LoVo (cell line): ENCODE measurements around the gene PRKCH.

Source experiments
- DNase-seq: peaks from one replicate; pipeline ENCODE4 v3.0.0-alpha.2; 2016; ENCODE audit warnings: low spot score

PRKCH gene

GRCh38 chr14:61532123-61532505, 210.7 kb downstream of the PRKCH start:
- no peak for DNase-seq

- DNase-seq: no peak
Observed at GRCh38 chr14:61532763-61533162, 211.4 kb downstream of the PRKCH start.

GRCh38 chr14:61533513-61534255, 212.3 kb downstream of the PRKCH start:
- DNase-seq: no peak

- DNase-seq: no peak
Observed at GRCh38 chr14:61535032-61535431, 213.7 kb downstream of the PRKCH start.

GRCh38 chr14:61535458-61535857, 214.1 kb downstream of the PRKCH start:
- DNase-seq: no peak

GRCh38 chr14:61536661-61537562, 215.5 kb downstream of the PRKCH start:
- no peak for DNase-seq

GRCh38 chr14:61537563-61538463, 216.4 kb downstream of the PRKCH start:
- DNase-seq: peak; percentile 91

GRCh38 chr14:61538464-61539022, 217.2 kb downstream of the PRKCH start:
- no peak for DNase-seq

GRCh38 chr14:61539631-61540030, 218.3 kb downstream of the PRKCH start:
- DNase-seq: no peak

GRCh38 chr14:61540931-61541330, 219.6 kb downstream of the PRKCH start:
- DNase-seq: no peak

- DNase-seq: no peak
Observed at GRCh38 chr14:61542848-61543790, 221.7 kb downstream of the PRKCH start.

GRCh38 chr14:61543946-61544345, 222.6 kb downstream of the PRKCH start:
- DNase-seq: no peak

- DNase-seq: no peak
Observed at GRCh38 chr14:61544448-61545330, 223.3 kb downstream of the PRKCH start.

GRCh38 chr14:61545726-61546455, 224.5 kb downstream of the PRKCH start:
- no peak for DNase-seq

GRCh38 chr14:61547186-61548069, 226.0 kb downstream of the PRKCH start:
- no peak for DNase-seq

GRCh38 chr14:61549425-61549824, 228.0 kb downstream of the PRKCH start:
- DNase-seq: no peak

- no peak for DNase-seq
Observed at GRCh38 chr14:61551384-61551783, 230.0 kb downstream of the PRKCH start.

- no peak for DNase-seq
Observed at GRCh38 chr14:61552241-61552640, 230.9 kb downstream of the PRKCH start.
